ENCODE results near the gene CAVIN4.

GRCh38 chr9:100598641-100599145 is 20.8 kb downstream of the CAVIN4 start:
- no peak for TF ChIP-seq CTCF (IDR thresholded peaks at IDR 0.05)
- TF ChIP-seq EZH2 (IDR thresholded peaks at IDR 0.05; ENCODE audit: borderline replicate concordance, insufficient read depth, low read depth, low read length, poor library complexity, severe bottlenecking) = no peak
